GM23338 (cell line): ENCODE results near the gene NGLY1.

Source experiments
- CTCF ChIP-seq, 2 experiments: fragments of 200-600 bp in 1 of 2; sonication (generic) in 1 of 2; conservative IDR thresholded peaks; 2 replicates each; pipeline versions ENCODE4 v1.5.1 to v1.6.1; 2016 to 2017; ENCODE audit warnings: antibody characterized with exemption in 2 of 2, low read depth in 2 of 2, mild to moderate bottlenecking in 2 of 2, moderate library complexity in 1 of 2
- EZH2 ChIP-seq: fragments of 200-600 bp; sonication (generic); IDR thresholded peaks from one replicate; pipeline ENCODE4 v1.8.0; 2017; ENCODE audit warnings: antibody characterized with exemption, mild to moderate bottlenecking, low read depth; ENCODE audit not compliant: unreplicated experiment
- POLR2AphosphoS5 ChIP-seq: IDR thresholded peaks from 2 replicates; pipeline ENCODE4 v1.6.1; 2016; ENCODE audit warnings: antibody characterized with exemption, low read depth
- REST ChIP-seq: IDR thresholded peaks from one replicate; pipeline ENCODE4 v1.6.1; 2018; ENCODE audit warnings: antibody characterized with exemption; ENCODE audit not compliant: unreplicated experiment
- STAT1 ChIP-seq: IDR thresholded peaks from one replicate; pipeline ENCODE4 v1.6.1; 2016; ENCODE audit warnings: antibody characterized with exemption; ENCODE audit not compliant: unreplicated experiment

- TF ChIP-seq EZH2 (no peak), CTCF (conservative IDR thresholded peaks at IDR 0.05; ENCODE audit: low read depth in 2 of 2) (no peak), STAT1 (no peak), REST (no peak), POLR2AphosphoS5 (no peak)
These were observed 72.2 kb downstream of the NGLY1 start for GRCh38 chr3:25711090-25711489.
